HCT116 (cell line): ENCODE data around the gene TTC39C.

Source experiments
- POLR2A ChIP-seq: IDR thresholded peaks from 2 replicates; pipeline ENCODE4 v1.7.0; 2011; ENCODE audit warnings: borderline replicate concordance; ENCODE audit not compliant: insufficient read depth, insufficient read length; ENCODE audit errors: extremely low read depth
- TCF7L2 ChIP-seq: IDR thresholded peaks from 2 replicates; pipeline ENCODE4 v1.7.0; 2011; ENCODE audit warnings: borderline replicate concordance, inconsistent platforms; ENCODE audit not compliant: insufficient read depth, insufficient read length; ENCODE audit errors: extremely low read depth

DNA sequence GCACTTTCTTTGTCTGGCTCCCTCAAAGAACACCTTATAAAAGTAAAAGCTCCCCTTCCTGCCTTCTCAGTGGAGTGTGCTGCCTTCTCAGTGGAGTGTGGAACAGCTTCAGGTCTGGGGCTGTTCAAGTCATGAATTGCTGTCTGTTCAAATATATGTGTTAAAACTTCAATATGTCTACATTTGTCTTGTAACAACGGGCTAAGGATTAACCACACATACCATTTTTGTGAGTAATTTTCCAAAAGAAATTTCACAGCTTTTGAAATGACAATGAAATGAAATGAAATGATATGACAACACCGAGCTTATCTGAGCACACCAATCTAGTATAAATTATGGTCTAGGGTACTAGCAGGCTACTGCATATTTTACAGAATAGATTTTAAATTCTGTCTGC is 167.3 kb downstream of the TTC39C start:
- TF ChIP-seq POLR2A (no peak), TCF7L2 (no peak)
